ENCODE results near the gene TSPEAR.

Gene TSPEAR

DNA sequence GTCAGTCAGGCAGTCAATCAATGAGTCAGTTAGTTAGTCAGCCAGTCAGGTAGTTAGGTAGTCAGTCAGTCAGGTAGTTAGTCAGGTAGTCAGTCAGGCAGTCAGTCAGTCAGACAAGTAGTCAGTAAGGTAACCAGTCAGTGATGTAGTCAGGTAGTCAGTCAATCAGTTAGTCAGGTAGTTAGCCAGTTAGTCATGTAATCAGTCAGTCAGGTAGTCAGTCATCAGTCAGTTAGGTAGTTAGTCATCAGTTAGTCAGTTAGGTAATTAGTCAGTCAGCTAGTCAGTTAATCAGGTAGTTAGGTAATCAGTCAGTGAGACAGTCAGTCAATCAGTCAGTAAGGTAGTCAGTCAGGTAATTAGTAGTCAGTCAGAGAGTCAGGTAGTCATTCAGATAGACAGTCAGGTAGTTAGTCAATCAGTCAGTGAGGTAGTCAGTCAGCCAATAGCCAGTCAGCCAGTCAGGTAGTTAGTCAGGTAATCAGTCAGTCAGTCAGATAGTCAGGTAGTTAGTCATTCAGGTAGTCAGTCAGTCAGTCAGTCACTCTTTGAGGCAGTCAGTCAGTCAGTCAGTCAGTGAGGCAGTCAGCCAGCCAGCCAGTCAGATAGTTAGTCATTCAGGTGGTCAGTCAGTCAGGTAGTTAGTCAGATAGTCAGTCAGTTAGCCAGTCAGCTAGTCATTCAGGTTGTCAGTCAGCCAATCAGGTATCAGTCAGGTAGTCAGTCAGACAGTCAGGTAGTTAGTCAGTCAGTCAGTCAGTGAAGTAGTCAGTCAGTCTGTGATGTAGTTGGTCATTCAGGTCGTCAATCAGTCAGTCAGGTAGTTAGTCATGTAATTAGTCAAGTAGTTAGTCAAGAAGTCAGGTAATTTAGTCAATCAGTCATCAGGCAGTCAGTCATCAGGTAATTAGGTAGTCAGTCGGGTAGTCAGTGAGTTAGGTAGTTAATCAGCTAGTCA, 186.7 kb downstream of the TSPEAR start:
- no peak for DNase-seq

- no peak for DNase-seq
These were observed 187.6 kb downstream of the TSPEAR start for GRCh38 chr21:44523567-44524413.

- DNase-seq = no peak
These were observed 188.6 kb downstream of the TSPEAR start for GRCh38 chr21:44522753-44523204.

GRCh38 chr21:44521928-44522752, 189.2 kb downstream of the TSPEAR start:
- no peak for DNase-seq

GRCh38 chr21:44521301-44521927, 190.0 kb downstream of the TSPEAR start:
- no peak for DNase-seq

- no peak for DNase-seq
These were observed 190.8 kb downstream of the TSPEAR start for GRCh38 chr21:44520326-44521300.

DNA sequence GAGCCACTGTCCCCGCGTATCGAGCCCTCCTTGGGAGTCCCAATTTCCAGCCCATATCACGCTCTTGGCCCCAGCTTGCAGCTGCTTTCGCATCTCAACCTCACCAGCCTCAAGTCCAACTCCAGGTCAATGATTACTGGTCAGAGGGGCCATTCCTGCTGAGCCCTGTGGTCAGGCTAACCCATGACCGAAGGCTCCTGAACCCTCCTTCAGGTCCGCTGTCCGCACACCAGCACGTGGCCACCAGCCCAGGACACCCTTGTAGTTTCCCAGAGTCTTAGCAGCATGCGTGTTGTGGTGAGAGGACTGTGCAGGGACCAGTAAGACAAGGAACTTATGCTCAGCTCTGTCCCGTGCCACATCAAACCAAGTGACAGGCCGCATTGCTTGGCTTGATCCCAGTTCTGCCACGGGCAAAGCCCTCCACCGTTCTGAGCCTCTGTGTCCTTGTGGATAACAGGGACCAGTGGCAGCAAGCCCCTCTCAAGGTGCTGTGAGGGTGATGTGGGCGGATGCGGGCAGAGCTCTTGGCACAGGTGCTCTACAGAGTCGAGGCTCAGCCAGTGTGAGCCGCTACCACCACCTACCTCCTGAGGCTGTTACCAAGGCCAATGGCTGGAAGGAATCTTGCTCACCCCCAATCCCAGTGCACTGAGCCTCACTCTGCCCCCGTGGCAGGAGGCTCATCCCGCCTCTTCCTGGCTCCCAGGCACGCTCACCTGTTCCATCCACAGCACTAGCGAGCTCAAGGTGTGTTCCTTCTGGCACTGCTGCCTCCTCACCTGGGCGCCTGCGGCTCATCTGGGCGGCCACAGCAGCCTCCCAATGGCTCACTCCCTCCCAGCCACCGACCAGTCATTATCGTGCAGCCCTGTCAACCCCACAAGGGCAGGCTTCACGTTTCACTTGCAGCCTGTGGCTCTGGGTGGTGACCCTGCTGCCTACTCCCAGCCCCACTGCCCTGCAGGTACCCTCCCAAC, 191.7 kb downstream of the TSPEAR start:
- no peak for DNase-seq

GRCh38 chr21:44518686-44519085, 192.7 kb downstream of the TSPEAR start:
- DNase-seq = no peak

DNA sequence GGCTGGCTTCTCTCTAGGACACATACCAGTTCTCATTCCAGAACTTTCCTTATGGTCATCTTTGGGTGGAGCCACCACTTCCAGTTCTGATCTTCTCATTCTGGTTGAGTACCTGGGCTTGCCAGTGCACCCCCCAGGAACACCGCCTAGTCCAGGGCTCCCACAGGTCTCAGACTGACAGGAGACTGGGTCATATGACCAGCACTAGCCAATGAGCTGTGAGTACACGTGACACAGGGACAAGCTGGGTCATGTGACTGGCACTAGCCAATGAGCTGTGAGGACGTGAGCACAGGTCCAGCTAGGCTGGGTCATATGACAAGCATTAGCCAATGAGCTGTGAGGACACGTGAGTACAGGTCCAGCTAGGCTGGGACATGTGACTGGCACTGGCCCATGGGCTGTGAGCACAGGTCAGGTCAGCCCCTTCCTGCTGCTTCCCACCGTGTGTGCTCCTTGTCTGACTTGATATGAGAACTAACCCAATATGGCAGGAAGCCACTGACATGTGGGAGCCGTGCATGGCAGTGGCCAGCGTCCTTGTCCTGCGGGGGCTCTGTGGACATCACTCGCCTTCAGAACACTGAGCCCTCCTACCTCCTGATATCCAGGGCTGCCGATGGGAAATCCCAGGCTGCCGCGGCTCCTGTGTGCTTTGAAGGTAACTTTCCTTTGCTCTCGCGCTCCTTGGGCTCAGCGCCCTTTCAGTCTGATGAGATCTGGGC, 194.0 kb downstream of the TSPEAR start:
- peak; percentile 1 for DNase-seq

- no peak for DNase-seq
These were observed 194.6 kb downstream of the TSPEAR start for GRCh38 chr21:44516828-44517174.

- no peak for DNase-seq
These were observed 195.0 kb downstream of the TSPEAR start for GRCh38 chr21:44516342-44516741.

GRCh38 chr21:44515359-44516165, 195.8 kb downstream of the TSPEAR start:
- no peak for DNase-seq

DNA sequence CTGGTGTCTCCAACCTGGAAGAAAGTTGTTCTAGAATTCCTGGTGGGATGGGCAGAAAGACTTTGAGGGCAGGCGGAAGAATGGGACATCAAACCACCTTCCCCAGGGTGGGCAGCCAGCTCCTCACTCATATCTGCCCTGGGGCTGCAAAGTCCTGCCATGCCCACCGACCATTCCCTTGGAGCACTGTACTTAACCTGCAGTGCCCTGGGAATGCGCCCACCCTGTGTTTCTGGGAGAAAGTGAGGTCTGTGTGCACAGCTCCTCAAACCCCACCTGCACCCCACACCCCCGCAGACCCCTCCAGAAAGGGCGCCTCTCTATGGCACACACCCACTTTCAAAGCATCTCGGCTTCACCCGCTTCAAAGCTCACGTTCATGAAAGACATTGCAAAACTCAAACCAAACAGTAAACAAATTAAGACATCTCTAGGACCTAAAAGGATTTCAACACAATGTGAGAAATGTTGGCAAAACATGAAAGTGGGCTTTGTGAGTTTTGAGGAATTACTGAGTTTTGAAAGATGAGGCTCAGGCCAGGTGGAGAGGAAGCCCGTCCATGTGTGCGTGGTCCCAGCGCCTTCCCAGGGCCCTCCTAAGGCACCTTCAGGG, 196.5 kb downstream of the TSPEAR start:
- DNase-seq = no peak

GRCh38 chr21:44514218-44514520, 197.2 kb downstream of the TSPEAR start:
- no peak for DNase-seq

GRCh38 chr21:44513389-44514217, 197.8 kb downstream of the TSPEAR start:
- DNase-seq = no peak

DNA sequence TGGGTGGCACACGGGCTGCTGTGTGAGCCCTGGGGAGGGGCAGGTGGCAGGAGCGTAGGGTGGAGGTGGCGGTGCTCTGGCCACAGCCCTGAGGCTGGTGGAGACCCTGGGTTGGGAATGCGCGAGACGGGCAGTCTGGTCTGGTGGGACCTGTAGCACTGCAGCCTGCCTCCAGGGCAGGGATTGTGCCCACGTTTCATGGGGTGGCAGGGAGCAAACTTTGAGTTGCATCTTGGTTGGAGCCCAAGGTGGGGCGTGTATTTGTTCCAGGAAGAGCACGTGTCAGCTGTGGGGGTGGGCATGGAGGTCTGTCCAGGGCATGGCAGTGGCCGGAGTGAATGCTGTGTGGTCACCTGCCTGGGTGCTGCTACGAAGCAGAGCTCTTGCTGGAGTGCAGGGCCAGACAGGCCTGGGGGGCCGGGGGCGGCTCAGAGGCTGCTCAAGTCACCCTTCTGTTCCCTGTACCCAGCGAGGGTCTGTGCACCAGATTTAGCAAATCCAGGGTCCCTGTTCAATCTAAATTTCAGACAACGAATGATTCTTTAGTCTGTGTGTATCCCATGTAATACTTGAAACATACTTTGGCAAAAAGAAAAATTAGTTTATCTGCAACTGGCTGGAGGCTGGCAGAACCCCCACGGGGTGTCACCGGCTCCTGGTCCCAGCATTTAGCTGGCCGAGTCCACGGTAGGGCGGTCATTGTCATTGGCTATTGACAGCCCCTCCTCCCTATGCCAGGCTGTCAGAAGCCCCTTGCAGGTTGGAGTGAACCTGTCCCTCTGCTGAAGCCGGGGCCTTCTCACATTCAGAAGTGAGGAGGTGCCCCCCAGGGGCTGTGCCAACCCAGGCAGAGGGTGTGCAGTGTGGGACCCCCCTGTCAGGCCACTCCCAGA, 198.6 kb downstream of the TSPEAR start:
- DNase-seq = no peak

Measured in CD4-positive, alpha-beta T cell treated with Interleukin-10 for 1 hour (primary cell).